ENCODE data around the gene ZPR1.

- TF ChIP-seq, protein P1, sequence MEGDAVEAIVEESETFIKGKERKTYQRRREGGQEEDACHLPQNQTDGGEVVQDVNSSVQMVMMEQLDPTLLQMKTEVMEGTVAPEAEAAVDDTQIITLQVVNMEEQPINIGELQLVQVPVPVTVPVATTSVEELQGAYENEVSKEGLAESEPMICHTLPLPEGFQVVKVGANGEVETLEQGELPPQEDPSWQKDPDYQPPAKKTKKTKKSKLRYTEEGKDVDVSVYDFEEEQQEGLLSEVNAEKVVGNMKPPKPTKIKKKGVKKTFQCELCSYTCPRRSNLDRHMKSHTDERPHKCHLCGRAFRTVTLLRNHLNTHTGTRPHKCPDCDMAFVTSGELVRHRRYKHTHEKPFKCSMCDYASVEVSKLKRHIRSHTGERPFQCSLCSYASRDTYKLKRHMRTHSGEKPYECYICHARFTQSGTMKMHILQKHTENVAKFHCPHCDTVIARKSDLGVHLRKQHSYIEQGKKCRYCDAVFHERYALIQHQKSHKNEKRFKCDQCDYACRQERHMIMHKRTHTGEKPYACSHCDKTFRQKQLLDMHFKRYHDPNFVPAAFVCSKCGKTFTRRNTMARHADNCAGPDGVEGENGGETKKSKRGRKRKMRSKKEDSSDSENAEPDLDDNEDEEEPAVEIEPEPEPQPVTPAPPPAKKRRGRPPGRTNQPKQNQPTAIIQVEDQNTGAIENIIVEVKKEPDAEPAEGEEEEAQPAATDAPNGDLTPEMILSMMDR (IDR thresholded peaks at IDR 0.05; ENCODE audit: low read depth, low read length, missing input control) = no peak
- TF ChIP-seq, protein P2, sequence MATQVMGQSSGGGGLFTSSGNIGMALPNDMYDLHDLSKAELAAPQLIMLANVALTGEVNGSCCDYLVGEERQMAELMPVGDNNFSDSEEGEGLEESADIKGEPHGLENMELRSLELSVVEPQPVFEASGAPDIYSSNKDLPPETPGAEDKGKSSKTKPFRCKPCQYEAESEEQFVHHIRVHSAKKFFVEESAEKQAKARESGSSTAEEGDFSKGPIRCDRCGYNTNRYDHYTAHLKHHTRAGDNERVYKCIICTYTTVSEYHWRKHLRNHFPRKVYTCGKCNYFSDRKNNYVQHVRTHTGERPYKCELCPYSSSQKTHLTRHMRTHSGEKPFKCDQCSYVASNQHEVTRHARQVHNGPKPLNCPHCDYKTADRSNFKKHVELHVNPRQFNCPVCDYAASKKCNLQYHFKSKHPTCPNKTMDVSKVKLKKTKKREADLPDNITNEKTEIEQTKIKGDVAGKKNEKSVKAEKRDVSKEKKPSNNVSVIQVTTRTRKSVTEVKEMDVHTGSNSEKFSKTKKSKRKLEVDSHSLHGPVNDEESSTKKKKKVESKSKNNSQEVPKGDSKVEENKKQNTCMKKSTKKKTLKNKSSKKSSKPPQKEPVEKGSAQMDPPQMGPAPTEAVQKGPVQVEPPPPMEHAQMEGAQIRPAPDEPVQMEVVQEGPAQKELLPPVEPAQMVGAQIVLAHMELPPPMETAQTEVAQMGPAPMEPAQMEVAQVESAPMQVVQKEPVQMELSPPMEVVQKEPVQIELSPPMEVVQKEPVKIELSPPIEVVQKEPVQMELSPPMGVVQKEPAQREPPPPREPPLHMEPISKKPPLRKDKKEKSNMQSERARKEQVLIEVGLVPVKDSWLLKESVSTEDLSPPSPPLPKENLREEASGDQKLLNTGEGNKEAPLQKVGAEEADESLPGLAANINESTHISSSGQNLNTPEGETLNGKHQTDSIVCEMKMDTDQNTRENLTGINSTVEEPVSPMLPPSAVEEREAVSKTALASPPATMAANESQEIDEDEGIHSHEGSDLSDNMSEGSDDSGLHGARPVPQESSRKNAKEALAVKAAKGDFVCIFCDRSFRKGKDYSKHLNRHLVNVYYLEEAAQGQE (IDR thresholded peaks at IDR 0.05) = no peak
- TF ChIP-seq RAD21 (IDR thresholded peaks at IDR 0.05) (no peak), EGR1 (IDR thresholded peaks at IDR 0.05; ENCODE audit: low read depth in 2 of 2) (no peak)
Measured at GRCh38 chr11:116787436-116787785, 412 bp downstream of the ZPR1 start.

Data from liver (tissue), 3 donors.